Keratinocyte (primary cell): ENCODE results near the gene TAF4B.

ENCODE experiments used
- EZH2 ChIP-seq: IDR thresholded peaks from one replicate; pipeline ENCODE4 v1.6.1; 2012; ENCODE audit warnings: inconsistent platforms, mild to moderate bottlenecking, low read length, moderate library complexity
- TF ChIP-seq, protein P1 (sequence below), 3 experiments: IDR thresholded peaks in 1 of 3; conservative IDR thresholded peaks in 1 of 3; optimal IDR thresholded peaks in 1 of 3; 2 replicates in 2 of 3; 3 replicates in 1 of 3; pipeline versions ENCODE3 to v1.5.1; 2011; ENCODE audit warnings: low read length in 3 of 3, mild to moderate bottlenecking in 3 of 3, moderate library complexity in 2 of 3, control low read depth in 1 of 3, inconsistent platforms in 1 of 3; ENCODE audit not compliant: insufficient read depth in 2 of 3; ENCODE audit errors: extremely low read depth in 1 of 3

DNA sequence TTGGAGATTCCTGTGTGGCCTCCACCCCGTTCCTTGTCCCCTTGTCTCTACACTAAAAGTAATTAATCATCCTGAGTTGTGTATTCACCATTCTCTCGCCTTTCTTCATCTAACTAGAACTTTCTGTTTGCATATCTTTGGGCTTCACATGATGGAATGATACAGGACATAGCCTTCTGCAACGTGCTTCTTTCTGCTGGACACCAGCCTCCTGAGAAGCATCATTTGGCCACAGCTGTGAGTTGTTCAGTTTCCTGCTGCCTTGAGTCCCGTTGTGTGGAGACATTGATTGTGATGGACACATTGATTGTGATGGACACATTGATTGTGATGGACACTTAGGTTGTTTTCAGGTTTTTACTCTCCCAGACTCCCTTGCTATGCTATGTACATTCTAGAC is 182.8 kb downstream of the TAF4B start:
- TF ChIP-seq EZH2 = no peak
- TF ChIP-seq, protein P1, sequence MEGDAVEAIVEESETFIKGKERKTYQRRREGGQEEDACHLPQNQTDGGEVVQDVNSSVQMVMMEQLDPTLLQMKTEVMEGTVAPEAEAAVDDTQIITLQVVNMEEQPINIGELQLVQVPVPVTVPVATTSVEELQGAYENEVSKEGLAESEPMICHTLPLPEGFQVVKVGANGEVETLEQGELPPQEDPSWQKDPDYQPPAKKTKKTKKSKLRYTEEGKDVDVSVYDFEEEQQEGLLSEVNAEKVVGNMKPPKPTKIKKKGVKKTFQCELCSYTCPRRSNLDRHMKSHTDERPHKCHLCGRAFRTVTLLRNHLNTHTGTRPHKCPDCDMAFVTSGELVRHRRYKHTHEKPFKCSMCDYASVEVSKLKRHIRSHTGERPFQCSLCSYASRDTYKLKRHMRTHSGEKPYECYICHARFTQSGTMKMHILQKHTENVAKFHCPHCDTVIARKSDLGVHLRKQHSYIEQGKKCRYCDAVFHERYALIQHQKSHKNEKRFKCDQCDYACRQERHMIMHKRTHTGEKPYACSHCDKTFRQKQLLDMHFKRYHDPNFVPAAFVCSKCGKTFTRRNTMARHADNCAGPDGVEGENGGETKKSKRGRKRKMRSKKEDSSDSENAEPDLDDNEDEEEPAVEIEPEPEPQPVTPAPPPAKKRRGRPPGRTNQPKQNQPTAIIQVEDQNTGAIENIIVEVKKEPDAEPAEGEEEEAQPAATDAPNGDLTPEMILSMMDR (optimal IDR thresholded peaks at IDR 0.05 in 1 of 3, IDR thresholded peaks at IDR 0.05 in 1 of 3, conservative IDR thresholded peaks at IDR 0.05 in 1 of 3; ENCODE audit: extremely low read depth in 1 of 3, insufficient read depth in 2 of 3, low read length in 3 of 3) = no peak
